Activated T-cell treated with anti-CD3 and anti-CD28 coated beads, Interleukin-2, amount 50 U/mL, for 1 hour (primary cell): ENCODE measurements around the gene SMIM35.

ENCODE experiments used
- DNase-seq: peaks from one replicate; pipeline ENCODE4 v3.0.0-alpha.2; 2020

Gene SMIM35

GRCh38 chr11:118086913-118087768 is at the start of gene SMIM35:
Gene SMIM35 (minus strand): TSS chr11:118086963. CDS start chr11:118086757, 206 bp downstream.
- DNase-seq = no peak

DNA sequence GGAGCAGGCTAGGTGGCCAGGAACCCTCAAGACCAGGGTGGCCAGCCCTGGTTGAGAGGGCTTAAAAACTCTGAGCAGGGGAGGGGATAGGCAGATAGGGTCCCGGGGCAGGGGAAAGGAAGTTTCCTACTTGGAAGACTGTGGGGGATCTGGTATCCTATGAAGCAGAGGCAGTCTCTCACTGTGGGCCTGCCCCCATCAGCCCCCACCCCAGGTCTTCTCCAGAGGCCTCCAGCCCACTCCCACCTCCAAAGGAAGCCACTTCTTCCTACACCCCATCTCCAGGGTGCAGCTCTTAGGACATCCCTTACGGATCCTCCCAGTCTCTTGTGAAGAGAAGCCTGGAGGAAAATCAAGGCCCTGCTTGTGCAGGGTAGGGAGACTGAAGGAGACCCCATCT is 49.6 kb upstream of the SMIM35 start:
- DNase-seq = no peak

- DNase-seq = no peak
Measured at GRCh38 chr11:118135796-118136165, 49.0 kb upstream of the SMIM35 start.

GRCh38 chr11:118135051-118135795 is 48.5 kb upstream of the SMIM35 start:
- DNase-seq = no peak

DNA sequence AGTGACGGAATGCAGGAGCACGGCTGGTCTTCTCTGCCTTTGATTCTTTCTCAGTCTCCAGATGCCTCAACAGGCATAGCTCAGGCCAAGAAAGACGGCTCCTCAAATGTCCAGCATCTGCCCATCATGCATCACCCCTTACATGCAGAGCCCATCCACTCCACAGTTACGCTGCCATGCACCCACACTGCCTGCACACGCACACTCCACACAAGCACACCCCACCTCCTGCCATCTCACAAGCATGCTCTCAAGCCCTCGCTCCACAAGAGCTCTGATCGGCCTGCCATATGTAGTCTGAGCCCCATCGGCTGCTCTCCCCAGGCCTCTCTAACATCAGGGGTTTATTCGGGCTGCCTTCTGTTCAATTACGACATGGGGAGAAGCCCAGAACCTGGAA is 47.1 kb upstream of the SMIM35 start:
- DNase-seq = no peak

- no peak for DNase-seq
Measured at GRCh38 chr11:118132385-118133151, 45.8 kb upstream of the SMIM35 start.

- no peak for DNase-seq
Measured at GRCh38 chr11:118129471-118130172, 42.9 kb upstream of the SMIM35 start.

DNA sequence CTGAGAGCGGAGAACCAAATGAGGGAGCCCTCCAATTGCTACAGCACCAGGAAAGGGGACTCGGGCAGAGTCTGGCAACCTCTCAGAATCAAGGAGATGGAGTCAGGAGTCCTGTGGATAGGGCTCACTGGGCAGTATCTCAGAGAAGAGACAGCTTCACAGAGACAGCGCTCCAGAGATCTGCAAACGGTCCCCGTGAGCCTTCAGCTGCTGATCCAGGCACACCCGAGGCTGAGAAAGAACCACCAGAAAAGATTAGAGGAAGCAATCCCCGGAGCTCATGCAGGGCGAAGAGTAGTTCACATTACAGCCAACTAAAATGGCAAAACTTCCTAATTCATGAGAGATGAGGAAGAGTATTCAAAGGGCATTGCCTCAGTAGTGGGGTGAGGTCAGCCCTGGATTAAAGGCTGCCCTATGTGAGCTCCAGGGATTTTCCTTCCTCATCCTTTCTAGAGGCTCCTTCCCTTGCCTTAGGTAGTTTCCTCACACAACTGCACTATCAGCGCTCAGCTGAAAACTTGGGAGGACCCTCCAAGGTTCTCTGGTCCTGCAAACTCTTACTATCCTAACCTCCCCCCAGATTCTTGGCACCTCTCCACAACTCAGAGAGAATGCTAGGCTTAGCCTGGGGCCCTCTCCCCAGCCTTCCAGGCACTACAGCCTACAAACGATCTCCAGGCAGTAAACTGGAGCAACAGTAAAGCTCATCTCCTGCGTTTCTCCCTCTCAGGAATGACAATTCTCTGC is 42.1 kb upstream of the SMIM35 start:
- no peak for DNase-seq

GRCh38 chr11:118128310-118128709 is 41.5 kb upstream of the SMIM35 start:
- no peak for DNase-seq

GRCh38 chr11:118126082-118126838 is 39.5 kb upstream of the SMIM35 start:
- no peak for DNase-seq

DNA sequence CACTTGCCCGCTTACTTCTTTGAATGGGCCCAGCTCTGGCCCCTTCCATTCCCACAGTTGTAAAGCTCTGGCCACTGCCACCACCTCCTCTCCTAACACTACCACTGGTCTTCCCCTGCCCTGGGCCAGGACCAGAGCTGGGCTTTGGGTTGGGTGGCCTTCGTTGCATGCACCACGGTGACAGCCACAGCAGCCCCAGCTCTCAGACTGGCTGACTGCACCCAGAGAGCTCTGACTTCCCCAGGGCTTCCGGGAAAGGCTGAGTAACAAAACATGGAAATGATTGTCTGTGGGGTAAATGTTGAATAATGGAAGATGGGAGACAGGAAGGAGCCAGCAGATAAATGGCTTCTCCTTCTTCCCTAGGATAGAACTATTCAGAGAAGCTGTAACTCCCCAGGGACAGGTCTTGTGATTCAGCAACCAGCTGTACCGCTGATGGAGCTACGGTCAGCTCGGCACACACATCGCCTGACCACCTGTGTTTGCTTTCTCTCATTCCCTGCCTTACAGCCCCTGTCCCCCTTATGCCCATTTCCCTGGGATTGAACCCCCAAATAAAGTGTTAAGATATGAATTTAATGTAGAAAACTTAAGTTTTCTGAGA is 38.3 kb upstream of the SMIM35 start:
- DNase-seq = no peak

GRCh38 chr11:118120793-118121192 is 34.0 kb upstream of the SMIM35 start:
- no peak for DNase-seq

DNA sequence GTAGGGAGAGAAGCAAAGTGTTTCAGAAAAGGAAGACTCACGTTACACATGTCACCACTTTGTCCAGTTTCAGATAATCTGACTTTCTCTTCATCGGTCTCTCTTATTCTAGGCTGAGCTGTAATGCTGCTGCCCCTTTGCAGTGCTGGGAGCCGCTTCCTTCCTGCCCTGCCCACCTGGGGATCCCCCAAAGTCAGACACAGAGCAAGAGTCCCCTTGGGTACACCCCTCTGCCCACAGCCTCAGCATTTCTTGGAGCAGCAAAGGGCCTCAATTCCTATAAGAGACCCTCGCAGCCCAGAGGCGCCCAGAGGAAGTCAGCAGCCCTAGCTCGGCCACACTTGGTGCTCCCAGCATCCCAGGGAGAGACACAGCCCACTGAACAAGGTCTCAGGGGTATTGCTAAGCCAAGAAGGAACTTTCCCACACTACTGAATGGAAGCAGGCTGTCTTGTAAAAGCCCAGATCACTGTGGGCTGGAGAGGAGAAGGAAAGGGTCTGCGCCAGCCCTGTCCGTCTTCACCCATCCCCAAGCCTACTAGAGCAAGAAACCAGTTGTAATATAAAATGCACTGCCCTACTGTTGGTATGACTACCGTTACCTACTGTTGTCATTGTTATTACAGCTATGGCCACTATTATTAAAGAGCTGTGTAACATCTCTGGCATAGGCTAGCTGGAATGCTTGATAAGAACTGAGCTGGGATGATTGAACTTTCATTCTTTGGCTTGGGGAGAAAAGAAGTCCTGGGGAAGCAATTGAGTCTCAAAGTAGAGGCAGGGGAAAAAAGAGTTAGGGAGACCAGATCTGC is 31.2 kb upstream of the SMIM35 start:
- no peak for DNase-seq

- DNase-seq = no peak
Measured at GRCh38 chr11:118115048-118115447, 28.3 kb upstream of the SMIM35 start.

DNA sequence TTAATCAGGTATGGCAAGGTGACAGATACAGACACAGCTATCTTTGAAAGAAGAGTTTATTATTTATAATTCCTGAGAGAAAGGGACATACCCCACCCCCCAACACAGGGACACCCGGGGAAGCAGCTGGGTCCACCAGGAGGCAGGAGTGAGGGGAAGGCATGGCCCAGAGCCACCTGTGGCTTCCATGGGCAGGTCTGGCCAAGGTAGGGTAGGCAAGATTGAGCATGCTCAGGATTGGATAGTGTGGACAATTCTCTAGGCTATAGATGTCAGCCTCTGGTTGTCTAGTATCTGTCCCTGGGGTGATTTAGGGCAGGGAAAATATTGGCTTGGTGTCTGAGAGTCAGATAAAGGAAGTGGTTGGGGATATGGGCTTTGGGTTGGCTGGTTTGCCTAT is 27.5 kb upstream of the SMIM35 start:
- no peak for DNase-seq

DNA sequence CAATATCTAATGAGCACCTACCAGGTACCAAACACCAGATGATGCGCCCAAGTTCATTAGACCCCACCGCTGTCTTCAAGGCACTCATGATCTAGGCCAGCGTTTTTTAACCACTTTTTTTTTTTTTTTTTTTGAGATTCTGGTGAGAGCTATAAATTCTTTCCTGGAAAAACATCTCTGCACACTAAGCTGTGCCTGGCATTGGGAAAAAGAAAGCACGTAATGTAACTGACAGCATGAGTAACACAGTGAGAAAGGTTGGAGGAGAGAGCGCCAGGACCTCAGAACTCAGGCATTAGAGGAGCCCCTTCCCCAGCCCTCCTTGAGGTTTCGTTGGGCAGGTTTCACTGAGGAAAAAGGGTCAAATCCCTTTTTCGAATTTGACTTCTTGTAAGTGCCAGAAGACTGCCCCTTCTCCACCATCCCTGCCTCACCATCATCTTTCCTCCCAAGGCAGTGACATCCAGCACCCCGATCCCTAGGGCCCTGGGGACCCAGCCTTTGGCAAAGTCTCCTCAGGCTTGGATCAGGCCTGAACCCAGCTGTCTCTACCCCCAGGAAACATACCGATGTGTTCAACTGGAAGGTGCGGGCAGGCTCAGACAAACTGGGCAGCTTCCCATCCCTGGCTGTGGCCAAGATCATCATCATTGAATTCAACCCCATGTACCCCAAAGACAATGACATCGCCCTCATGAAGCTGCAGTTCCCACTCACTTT is 26.1 kb upstream of the SMIM35 start:
- no peak for DNase-seq

DNA sequence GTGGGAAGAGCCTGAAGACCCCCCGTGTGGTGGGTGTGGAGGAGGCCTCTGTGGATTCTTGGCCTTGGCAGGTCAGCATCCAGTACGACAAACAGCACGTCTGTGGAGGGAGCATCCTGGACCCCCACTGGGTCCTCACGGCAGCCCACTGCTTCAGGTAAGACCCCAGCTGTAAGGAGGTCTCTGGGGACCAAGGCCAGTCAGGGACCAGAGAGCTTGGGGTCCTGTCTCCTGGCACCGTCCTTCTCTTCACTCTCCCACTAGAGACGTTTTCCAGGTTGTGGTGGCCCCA is 24.9 kb upstream of the SMIM35 start:
- no peak for DNase-seq

DNA sequence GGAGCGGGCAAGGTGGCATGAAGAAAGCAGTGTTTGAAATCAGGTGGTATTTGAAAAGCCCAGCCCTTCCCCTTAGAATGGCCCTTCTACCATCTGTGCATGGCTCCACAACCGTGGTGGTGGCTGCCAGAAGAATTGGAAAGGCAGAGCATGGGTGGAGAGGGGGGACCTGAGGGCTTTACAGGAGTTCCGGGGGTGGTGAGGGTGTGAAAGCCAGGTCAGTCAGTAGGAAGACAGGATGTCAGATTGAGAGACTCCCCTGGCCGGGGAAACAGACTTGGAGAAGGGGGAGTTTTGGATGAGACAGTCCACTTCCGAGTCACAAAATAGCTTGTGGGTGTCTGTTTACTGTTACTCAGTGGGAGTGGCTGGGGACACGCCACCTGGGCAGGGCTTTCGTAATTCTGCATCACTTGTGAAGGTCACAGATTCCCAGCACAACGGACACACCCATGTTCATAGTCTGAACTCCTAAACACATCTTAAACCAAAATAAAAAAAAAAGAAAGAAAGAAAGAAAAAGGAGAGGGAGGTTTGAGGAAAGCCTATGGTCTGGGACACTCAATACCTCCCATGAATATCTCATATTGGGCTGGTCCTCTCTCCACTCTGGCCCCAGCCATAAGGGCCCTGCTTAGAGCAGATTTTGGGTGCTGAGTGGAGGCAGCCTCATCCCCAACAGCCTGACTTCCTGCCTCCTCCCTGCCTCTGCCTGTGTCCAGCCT is 24.4 kb upstream of the SMIM35 start:
- DNase-seq = no peak

DNA sequence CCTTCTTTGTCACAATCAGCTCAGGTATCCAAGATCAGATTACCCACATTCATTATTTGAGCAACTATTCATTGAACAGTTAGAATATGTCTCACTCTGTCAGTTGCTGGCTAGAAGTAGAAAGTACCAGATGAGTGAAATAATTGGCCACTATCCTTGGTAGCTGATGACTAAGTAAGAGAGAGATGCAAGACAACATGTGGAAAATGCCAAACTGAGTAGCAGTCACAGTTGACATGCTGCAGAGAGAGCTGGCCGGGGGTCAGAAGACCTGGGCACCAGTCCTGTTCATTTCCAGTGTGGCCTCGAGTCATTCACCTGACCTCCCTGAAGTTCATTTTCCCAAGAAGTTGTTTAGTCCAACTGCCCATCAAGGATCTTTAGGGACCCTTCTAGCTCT is 22.5 kb upstream of the SMIM35 start:
- DNase-seq = no peak
